Thoracic aorta (tissue), 2 donors: ENCODE data around the gene TCN1. TPM values are rescaled to one million over a fixed set of nuclear protein-coding genes. Genes with fewer than 3 reads are reported as not detected.
"Not testable (repeated sequence)": the region's sequence is repeated elsewhere in the genome, so short reads cannot be mapped to it uniquely, and the experiment has no call there.

Experiments
- ATAC-seq: fragments of 150-250 bp; one replicate; pipeline ENCODE4 v1.8.0; 2017; ENCODE audit warnings: low read depth; ENCODE audit not compliant: insufficient number of reproducible peaks, low FRiP score
- DNase-seq: peaks from one replicate; pipeline ENCODE4 v3.0.0-alpha.2; 2020; ENCODE audit warnings: low spot score
- H3K27ac ChIP-seq, 2 donors: fragments of 200-600 bp; sonication (generic); 1 replicate in 1 of 2; 2 replicates in 1 of 2; pipeline ENCODE4 v1.5.1; 2016; ENCODE audit warnings: mild to moderate bottlenecking in 2 of 2, moderate library complexity in 2 of 2
- H3K27me3 ChIP-seq: fragments of 200-600 bp; sonication (generic); replicated peaks from 2 replicates; pipeline ENCODE4 v1.6.0; 2016; ENCODE audit warnings: mild to moderate bottlenecking; ENCODE audit not compliant: insufficient read depth
- H3K36me3 ChIP-seq: fragments of 200-600 bp; sonication (generic); one replicate; pipeline ENCODE4 v1.5.1; 2016
- H3K4me1 ChIP-seq, 2 donors: fragments of 200-600 bp; sonication (generic); 1 replicate in 1 of 2; 2 replicates in 1 of 2; pipeline versions ENCODE4 v1.5.1 to v1.6.0; 2016; ENCODE audit warnings: low read depth in 2 of 2, mild to moderate bottlenecking in 1 of 2; ENCODE audit not compliant: control insufficient read depth in 1 of 2
- H3K4me3 ChIP-seq: fragments of 200-600 bp; sonication (generic); 2 replicates; pipeline ENCODE4 v1.5.1; 2016; ENCODE audit warnings: mild to moderate bottlenecking
- H3K9me3 ChIP-seq: fragments of 200-600 bp; sonication (generic); 2 replicates; pipeline ENCODE4 v1.5.1; 2016
- total RNA-seq, 2 donors: library from RNA; depleted of rRNA; stranded (reverse); fragments of >200 nt; gene quantifications; one replicate each; pipeline versions ENCODE4 v1.1.0 to v1.2.3, GENCODE V29; 2016
- TF ChIP-seq, protein P1 (sequence below): fragments of 200-600 bp; sonication (generic); IDR thresholded peaks from one replicate; pipeline ENCODE4 v1.5.1; 2019; ENCODE audit warnings: antibody characterized with exemption

Gene TCN1
- total RNA-seq, 2 donors from 2014 or later: not detected

DNA sequence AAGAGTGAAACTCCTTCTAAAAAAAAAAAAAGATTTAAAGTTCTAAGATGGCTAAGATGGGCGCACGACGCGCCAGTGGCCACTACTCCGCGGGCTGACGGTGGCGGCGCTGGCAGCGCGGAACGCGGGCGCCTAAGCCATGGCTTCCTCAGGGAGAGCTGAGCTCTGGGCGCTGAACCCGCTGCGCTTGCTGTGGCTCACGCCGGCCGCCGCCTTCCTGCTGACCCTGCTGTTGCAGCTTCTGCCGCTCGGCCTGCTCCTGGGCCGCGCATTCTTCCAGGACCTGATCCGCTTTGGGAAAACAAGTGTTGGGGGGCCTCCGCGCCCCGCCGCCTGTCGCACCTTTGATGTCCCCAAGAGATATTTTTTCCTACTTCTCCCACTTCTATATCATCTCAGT, 31.8 kb upstream of the TCN1 start:
- no peaks in the 10 kb centered on the region for H3K36me3 ChIP-seq
- DNase-seq (no peak), ATAC-seq (no peak)
- no peaks in the 10 kb centered on the region for H3K27me3 ChIP-seq
- H3K4me3 ChIP-seq: no peak overlapping the region
- H3K4me1 ChIP-seq: no peaks in the 10 kb centered on the region
- TF ChIP-seq, protein P1, sequence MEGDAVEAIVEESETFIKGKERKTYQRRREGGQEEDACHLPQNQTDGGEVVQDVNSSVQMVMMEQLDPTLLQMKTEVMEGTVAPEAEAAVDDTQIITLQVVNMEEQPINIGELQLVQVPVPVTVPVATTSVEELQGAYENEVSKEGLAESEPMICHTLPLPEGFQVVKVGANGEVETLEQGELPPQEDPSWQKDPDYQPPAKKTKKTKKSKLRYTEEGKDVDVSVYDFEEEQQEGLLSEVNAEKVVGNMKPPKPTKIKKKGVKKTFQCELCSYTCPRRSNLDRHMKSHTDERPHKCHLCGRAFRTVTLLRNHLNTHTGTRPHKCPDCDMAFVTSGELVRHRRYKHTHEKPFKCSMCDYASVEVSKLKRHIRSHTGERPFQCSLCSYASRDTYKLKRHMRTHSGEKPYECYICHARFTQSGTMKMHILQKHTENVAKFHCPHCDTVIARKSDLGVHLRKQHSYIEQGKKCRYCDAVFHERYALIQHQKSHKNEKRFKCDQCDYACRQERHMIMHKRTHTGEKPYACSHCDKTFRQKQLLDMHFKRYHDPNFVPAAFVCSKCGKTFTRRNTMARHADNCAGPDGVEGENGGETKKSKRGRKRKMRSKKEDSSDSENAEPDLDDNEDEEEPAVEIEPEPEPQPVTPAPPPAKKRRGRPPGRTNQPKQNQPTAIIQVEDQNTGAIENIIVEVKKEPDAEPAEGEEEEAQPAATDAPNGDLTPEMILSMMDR: no peak
- no peaks in the 10 kb centered on the region for H3K9me3 ChIP-seq
- no peak overlapping the region for H3K27ac ChIP-seq

DNA sequence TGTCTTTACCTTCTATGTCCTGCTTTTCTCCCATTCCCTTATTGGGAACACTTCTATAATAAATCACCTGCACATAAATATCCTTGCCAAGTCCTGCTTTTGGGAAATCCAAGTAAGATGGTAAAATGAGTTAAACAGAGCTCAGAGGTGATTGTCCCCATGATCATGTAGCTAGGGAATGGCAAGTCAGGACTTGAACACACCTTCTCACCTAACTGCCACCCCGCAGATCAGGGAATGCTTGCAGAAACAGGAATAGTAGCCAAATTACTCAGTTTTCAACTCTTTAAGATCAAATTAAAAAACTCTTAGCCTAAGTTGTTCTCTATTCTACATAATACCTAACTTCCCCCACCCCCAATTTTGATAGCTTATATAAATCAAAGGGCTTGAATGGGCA, 28.3 kb upstream of the TCN1 start:
- no peak for DNase-seq
- TF ChIP-seq, protein P1: no peak
- Histone ChIP-seq H3K27me3 (no peaks in the 10 kb centered on the region), H3K9me3 (peaks cover 5% of the 10 kb centered on the region), H3K36me3 (no peaks in the 10 kb centered on the region), H3K4me1 (no peaks in the 10 kb centered on the region), H3K27ac (no peak overlapping the region), H3K4me3 (no peak overlapping the region)
- ATAC-seq: no peak

DNA sequence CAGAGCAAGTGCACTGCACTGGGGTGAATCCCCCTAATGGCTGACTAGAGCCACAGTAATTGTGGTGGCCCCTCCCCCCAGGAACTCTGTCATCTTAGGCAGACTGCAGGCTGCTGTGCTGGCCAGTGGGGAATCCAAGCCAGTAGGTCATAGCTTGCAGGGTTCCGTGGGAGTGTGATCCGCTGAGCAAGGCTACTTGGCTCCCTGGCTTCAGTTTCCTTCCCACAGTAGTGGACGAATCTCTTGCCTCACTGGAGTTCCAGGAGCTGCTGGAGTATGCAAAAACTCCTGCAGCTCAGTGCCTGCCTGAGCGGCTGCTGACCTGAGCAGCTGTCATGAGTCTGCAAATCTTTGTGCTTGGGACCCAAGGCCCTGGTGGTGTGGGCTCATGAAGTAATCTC, 25.5 kb upstream of the TCN1 start:
- Histone ChIP-seq H3K4me3 (no peak overlapping the region), H3K4me1 (no peaks in the 10 kb centered on the region), H3K9me3 (peaks cover 15% of the 10 kb centered on the region), H3K27me3 (no peaks in the 10 kb centered on the region), H3K27ac (no peak overlapping the region), H3K36me3 (no peaks in the 10 kb centered on the region)
- TF ChIP-seq, protein P1: no peak
- no peak for ATAC-seq
- DNase-seq: no peak

DNA sequence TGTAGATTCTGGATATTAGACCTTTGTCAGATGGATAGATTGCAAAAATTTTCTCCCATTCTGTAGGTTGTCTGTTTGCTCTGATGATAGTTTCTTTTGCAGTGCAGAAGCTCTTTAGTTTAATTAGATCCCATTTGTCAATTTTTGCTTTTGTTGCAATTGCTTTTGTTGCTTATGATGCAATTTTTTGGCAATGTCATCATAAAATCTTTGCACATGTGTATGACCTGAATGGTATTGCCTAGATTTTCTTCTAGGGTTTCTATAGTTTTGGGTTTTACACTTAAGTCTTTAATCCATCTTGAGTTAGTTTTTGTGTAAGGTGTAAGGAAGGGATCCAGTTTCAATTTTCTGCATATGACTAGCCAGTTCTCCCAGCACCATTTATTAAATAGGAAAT, 20.9 kb upstream of the TCN1 start:
- not testable (repeated sequence) for H3K36me3 ChIP-seq, H3K4me3 ChIP-seq, H3K27ac ChIP-seq, H3K27me3 ChIP-seq, ATAC-seq, H3K4me1 ChIP-seq, DNase-seq
- H3K9me3 ChIP-seq: peaks cover 15% of the 10 kb centered on the region

DNA sequence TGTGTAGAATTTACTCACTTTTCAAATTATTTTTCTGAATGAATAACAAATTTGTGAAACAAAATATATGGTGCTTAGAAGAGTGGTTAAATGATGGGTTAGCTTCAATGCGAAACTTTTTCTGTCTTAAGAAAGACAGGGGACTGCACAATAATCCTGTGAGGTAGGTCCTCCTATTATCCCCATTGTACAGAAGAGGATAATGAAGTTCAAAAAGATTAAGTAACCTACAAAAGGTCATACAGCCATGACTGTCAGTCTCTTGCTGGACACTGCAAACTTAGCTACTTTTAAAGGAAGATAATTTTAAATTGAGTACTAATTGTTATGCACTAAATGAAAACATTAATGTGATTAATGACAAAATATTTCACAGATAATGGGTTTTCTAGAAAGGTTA, 17.3 kb upstream of the TCN1 start:
- DNase-seq (no peak), ATAC-seq (no peak)
- TF ChIP-seq, protein P1: no peak
- Histone ChIP-seq H3K36me3 (no peaks in the 10 kb centered on the region), H3K9me3 (no peaks in the 10 kb centered on the region), H3K27ac (no peak overlapping the region), H3K4me1 (no peaks in the 10 kb centered on the region), H3K27me3 (no peaks in the 10 kb centered on the region), H3K4me3 (no peak overlapping the region)

DNA sequence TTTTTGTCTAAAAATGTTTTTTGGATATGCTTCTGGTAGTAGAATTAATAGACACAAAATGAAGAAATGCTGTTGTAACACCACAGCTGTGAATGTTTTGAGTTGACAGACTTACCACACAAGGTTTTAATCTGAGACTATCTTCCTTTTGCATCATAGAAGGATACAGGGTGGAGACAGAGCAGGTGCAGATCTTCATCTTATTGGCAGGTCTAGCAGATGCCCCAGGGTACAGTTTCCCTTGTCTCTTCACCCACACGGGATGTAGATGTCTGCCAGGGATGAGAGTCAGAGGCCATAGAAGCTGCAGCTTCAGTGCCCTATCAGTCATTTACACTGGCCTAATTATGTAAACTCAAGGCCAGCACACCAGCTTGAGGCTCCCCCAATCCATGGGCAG, 13.3 kb upstream of the TCN1 start:
- Histone ChIP-seq H3K27ac (no peak overlapping the region), H3K4me3 (no peak overlapping the region), H3K9me3 (no peaks in the 10 kb centered on the region), H3K36me3 (no peaks in the 10 kb centered on the region), H3K27me3 (no peaks in the 10 kb centered on the region), H3K4me1 (no peaks in the 10 kb centered on the region)
- DNase-seq (no peak), ATAC-seq (no peak)
- TF ChIP-seq, protein P1: no peak
